Osteocyte (in vitro differentiated cells): ENCODE data around the gene CAPRIN2. TPM values are rescaled to one million over a fixed set of nuclear protein-coding genes. Genes with fewer than 3 reads are reported as not detected.
A peak's percentile ranks its signal among the peaks of the same experiment; 100 is the strongest.

Experiments used
- DNase-seq: peaks from one replicate; pipeline ENCODE4 v3.0.0; 2021; ENCODE audit warnings: mixed read lengths; ENCODE audit not compliant: unreplicated experiment; ENCODE audit errors: extremely low spot score
- H3K27ac Mint-ChIP-seq: one replicate; pipeline ENCODE4 v1.8.0; 2021; ENCODE audit warnings: mild to moderate bottlenecking, mixed read lengths; ENCODE audit not compliant: unreplicated experiment
- H3K27me3 Mint-ChIP-seq: one replicate; pipeline ENCODE4 v1.8.0; 2021; ENCODE audit warnings: mixed read lengths; ENCODE audit not compliant: unreplicated experiment
- H3K36me3 Mint-ChIP-seq: one replicate; pipeline ENCODE4 v1.8.0; 2021; ENCODE audit warnings: mixed read lengths; ENCODE audit not compliant: unreplicated experiment
- H3K4me1 Mint-ChIP-seq: one replicate; pipeline ENCODE4 v1.8.0; 2021; ENCODE audit warnings: mixed read lengths; ENCODE audit not compliant: unreplicated experiment
- H3K4me3 Mint-ChIP-seq: one replicate; pipeline ENCODE4 v1.8.0; 2021; ENCODE audit warnings: mild to moderate bottlenecking, moderate library complexity, mixed read lengths; ENCODE audit not compliant: unreplicated experiment
- H3K9me3 Mint-ChIP-seq: one replicate; pipeline ENCODE4 v1.8.0; 2021; ENCODE audit warnings: mixed read lengths; ENCODE audit not compliant: unreplicated experiment
- total RNA-seq: library from RNA; stranded (reverse); gene quantifications from 2 replicates; pipeline ENCODE4 v1.2.1, GENCODE V29; 2021
- TF ChIP-seq, protein P1 (sequence below): fragments of 200-600 bp; sonication (generic); IDR thresholded peaks from 2 replicates; pipeline ENCODE4 v1.5.0; 2021; ENCODE audit warnings: antibody characterized with exemption, mild to moderate bottlenecking, moderate library complexity

The CAPRIN2 gene
- total RNA-seq, 1 donor from 2014 or later, result 35.8 TPM

DNA sequence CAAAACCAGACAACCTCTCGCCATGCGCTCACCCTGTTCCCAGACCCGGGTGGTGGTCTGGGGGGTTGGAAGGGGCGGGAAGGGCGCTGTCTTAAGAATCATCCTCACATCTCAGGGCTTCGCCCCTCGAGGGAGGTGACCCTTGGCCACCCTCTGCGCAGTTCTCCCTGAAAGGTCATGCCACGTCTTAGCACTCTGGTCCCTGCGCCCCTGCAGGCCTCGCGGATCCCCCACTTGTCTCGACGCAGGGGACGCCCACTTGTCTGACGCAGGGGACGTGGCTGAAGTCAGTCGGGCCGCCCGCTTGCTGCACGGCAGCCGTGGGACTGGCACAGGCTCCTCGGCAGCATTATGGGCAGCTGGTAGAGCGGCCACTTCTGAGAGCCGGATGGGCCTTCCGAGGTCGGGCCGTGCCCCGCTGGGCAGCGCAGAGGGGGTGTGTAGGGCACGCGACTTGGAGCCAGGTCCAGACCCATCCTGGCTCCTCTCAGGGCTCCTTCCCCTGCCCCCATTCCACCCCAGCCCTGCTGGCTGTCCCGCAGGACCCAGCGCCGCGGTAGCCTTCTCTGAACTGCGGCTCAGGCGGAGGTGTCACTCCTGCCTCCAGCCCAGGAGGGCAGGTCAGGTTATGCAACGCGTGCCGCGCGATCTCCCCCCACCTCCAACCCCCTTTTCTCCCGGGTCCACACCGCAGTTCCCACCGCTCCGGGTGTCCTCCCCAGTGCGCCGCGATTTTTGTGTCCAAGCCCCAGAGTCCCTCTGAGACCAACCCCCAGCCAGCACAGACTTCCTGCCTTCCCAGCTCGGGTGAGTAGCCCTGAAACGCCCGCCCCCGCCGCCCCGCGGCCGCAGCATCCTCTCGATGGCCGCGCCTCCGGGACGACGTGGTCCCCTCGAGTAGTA is 40.9 kb upstream of the CAPRIN2 start:
- no peaks in the 10 kb centered on the region for H3K9me3 Mint-ChIP-seq
- peaks cover 31% of the 10 kb centered on the region for H3K4me1 Mint-ChIP-seq
- H3K36me3 Mint-ChIP-seq, result peaks cover 3% of the 10 kb centered on the region
- DNase-seq, result peak; percentile 92
- TF ChIP-seq, protein P1, sequence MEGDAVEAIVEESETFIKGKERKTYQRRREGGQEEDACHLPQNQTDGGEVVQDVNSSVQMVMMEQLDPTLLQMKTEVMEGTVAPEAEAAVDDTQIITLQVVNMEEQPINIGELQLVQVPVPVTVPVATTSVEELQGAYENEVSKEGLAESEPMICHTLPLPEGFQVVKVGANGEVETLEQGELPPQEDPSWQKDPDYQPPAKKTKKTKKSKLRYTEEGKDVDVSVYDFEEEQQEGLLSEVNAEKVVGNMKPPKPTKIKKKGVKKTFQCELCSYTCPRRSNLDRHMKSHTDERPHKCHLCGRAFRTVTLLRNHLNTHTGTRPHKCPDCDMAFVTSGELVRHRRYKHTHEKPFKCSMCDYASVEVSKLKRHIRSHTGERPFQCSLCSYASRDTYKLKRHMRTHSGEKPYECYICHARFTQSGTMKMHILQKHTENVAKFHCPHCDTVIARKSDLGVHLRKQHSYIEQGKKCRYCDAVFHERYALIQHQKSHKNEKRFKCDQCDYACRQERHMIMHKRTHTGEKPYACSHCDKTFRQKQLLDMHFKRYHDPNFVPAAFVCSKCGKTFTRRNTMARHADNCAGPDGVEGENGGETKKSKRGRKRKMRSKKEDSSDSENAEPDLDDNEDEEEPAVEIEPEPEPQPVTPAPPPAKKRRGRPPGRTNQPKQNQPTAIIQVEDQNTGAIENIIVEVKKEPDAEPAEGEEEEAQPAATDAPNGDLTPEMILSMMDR, result no peak
- peak overlapping the region; percentile 81 for H3K27ac Mint-ChIP-seq
- H3K27me3 Mint-ChIP-seq, result no peaks in the 10 kb centered on the region
- peak overlapping the region; percentile 86 for H3K4me3 Mint-ChIP-seq

DNA sequence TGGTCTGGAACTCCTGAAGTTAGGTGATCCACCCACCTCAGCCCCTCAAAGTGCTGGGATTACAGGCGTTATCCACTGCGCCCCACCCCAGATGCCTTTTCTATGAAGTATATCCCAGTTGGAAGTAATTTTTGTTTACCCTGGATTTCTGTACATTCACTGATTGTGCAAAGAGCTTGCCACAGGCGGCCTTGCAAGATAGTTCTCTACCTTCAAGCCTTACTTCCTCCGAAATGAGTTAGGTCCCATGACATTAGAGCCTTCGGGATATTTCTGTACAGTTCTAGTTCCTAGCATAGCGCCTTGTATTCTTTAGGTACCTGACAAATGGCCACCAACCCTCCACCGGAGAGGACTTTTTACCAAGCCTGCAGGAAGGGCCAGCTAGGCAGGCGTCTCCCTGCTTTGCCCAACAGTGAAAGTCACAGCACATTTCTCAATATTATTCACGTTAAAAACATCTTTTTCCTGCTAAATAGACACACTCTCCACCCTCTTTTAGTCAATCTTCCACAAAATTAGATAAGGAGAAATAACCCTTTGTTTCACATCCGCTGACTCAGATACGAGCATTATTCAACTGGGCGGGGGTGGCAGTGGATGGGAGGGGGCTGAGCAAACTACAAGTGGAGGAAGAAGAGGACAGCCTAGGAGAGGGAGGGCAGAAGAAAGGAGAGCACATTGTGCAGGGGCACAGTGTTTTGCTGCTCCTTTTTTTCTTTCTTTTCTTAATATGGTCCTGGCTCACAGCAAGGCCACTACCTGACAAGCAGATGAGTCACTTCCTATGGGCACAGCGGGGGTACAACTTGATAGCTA is 40.0 kb upstream of the CAPRIN2 start:
- Mint-ChIP-seq H3K27ac (peak overlapping the region; percentile 81), H3K4me1 (peaks cover 31% of the 10 kb centered on the region), H3K4me3 (peak overlapping the region; percentile 86), H3K9me3 (no peaks in the 10 kb centered on the region), H3K36me3 (no peaks in the 10 kb centered on the region), H3K27me3 (no peaks in the 10 kb centered on the region)
- TF ChIP-seq, protein P1, result no peak
- no peak for DNase-seq

DNA sequence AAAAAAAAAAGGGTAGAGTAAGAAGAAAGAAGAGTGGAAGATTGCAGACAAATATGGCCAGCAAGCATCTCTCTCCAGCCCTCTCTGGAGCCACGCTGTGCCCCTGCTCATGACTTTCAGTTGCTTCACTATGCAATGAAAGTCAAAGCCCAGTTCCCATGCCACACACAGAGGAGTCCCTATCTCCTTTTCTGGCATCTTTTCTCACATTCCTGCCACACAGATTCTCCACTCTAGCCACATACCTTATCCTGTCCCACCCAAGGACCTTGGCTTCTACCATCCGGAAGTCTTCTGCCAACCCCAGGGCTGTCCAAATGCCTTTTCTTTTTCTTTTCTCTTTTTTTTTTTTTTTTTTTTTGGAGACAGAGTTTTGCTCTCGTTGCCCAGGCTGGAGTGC is 39.3 kb upstream of the CAPRIN2 start:
- Mint-ChIP-seq H3K9me3 (no peaks in the 10 kb centered on the region), H3K27me3 (no peaks in the 10 kb centered on the region), H3K27ac (peak overlapping the region; percentile 54), H3K36me3 (no peaks in the 10 kb centered on the region), H3K4me1 (peaks cover 31% of the 10 kb centered on the region), H3K4me3 (no peak overlapping the region)
- DNase-seq, result no peak
- TF ChIP-seq, protein P1, result no peak

DNA sequence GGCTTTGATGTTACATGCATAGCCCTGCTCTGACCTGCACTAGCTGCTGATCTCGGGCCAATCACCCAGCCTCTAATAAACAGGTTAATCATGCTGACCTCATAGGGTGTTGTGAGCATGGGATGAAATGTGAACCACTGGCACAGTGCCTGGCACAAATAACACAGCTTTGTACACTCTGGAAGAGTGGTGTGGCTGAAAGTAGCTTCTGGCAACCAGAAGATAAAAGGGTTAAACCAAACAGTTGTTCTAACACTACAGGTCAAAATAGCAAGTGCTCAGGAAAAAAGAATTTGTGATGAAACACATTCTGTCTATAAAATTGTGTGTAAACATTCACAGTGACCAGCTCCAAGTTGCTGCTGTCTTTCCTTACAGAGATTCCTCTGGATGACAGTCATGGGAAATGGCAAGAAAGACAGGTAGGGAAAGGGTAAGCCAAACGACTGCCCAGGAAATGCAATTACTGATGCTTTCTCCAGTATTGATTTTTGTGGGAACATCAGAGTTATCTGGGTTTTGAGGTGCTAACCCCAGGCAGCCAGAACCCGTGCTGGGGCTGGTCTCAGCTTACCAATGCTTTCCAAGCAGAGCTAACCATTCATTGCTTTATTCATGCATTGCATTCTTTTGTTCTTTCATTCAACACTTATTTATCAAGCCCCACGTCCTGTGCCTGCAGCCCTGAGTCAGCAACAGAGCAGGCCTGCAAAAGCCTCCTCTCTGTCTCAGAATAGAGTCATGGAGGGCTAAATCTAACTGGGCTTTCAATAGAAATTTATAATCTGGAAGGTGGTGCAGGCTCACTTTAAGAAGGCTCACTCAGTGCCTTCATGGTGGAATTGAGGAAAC is 38.1 kb upstream of the CAPRIN2 start:
- Mint-ChIP-seq H3K27ac (peak overlapping the region; percentile 18), H3K4me1 (peaks cover 31% of the 10 kb centered on the region), H3K27me3 (no peaks in the 10 kb centered on the region), H3K4me3 (no peak overlapping the region), H3K36me3 (no peaks in the 10 kb centered on the region), H3K9me3 (no peaks in the 10 kb centered on the region)
- no peak for DNase-seq
- TF ChIP-seq, protein P1, result no peak
